Ovary (tissue), 3 donors: ENCODE data around the gene FHAD1.

Experiments
- CTCF ChIP-seq, 3 donors: fragments of 450-650 bp in 2 of 3; fragments of 200-600 bp in 1 of 3; IDR thresholded peaks; one replicate each; pipeline versions ENCODE4 v1.5.1 to v1.8.0; 2016 to 2022; ENCODE audit warnings: antibody characterized with exemption in 3 of 3, mild to moderate bottlenecking in 1 of 3
- POLR2A ChIP-seq: fragments of 450-650 bp; IDR thresholded peaks from one replicate; pipeline ENCODE4 v1.6.1; 2017; ENCODE audit warnings: antibody characterized with exemption, mild to moderate bottlenecking, moderate library complexity
- donor health status: DM: no; HTN: no; CAD: no.

DNA sequence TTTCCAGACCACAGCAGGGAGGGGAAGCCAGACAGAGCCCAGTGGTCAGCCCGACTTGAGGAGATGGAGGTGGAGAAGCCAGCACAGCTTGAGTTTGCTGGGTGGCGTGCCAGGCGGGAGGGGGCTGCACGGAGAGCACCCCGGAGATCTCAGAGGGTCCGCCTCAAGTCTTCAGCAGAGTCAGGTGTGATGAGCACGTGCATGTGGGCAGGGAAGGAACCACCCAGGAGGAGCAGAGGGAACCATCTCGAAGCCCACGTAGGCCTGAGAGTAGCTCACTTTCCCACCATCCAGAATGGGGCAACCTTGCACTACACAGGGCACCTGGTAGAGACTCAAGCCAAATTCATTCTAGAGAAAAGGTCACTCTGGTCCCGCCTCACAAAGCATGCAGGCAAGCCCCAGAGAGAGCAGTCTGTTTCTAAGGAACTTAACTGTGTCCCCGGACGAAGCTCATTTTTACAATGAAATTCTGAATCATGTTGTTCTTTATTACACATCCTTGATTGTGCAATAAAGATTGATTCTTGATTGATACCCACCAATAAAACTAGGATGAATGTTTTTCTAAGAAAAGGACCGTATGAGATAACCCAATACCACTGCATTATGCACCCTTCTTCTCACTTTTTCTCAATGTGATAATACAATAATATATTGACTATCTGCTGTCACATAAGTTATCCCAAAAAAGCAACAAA is 64.2 kb downstream of the FHAD1 start:
- TF ChIP-seq POLR2A (no peak), CTCF (IDR thresholded peaks at IDR 0.05) (no peak)
